HG02884 (cell line): Measurements from ENCODE around the gene CREBBP.

Experiments
- ATAC-seq: cut with Tn5 transposase; IDR thresholded peaks from one replicate; pipeline ENCODE4 v1.9.1; 2021; ENCODE audit warnings: mild to moderate bottlenecking, moderate library complexity; ENCODE audit not compliant: unreplicated experiment

Gene CREBBP

DNA sequence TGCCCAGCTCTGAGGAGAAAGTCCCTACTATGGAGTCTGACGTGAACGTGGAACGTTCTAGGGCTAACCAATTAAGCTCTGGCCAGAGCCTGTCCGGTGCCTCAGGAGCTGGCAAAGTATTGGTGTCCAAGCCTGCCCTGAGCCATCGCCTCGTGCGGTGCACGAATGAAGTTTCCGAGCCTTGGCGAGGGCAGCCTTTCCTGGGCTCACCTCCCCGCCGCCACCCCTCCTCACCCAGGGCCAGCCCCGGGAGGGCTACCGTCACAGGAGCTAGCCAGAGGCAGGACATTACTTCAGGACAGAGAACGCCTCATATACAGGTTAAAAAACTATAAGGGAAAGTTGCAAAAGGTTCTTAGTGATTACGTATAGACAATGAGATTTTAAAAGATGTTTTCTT, 139.6 kb downstream of the CREBBP start:
- ATAC-seq = no peak

DNA sequence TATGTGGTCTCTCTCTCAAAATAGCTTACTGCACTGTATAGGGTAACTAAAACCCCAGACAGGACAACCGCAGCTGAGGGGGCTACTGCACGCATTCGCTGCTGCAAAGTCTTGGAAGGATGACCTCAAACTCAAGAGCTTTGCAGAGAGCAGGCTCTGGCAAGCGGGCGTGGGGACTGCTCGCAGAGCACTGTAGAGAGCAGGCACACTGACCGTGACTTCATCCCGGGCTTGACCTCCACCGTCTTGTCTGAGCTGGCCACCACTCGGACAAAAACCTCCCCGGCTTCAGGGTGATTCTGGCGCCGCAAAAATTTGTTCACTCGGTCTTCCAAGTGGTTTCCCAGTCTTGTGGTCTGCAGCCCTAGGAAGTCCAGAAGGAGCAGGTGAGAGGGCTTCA, 140.3 kb downstream of the CREBBP start:
- ATAC-seq = no peak

DNA sequence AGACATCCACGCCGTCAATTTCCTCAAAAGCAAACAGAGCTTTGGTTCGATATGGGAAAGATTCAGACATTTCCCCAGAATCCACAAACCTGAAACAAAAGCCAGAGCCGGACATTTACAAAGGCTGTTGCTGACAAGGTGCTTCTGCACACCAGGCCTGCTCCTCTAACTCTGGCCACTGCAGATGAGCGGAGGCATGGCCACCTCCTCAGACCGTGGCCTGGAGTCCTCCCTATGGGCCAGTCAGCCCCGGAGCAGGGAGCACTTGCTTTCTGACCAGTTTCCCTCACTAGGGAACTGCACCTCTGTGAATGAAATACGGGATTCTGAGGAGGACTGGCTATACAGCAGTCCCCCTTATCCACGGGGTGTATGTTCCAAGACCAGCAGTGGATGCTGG, 140.9 kb downstream of the CREBBP start:
- no peak for ATAC-seq

DNA sequence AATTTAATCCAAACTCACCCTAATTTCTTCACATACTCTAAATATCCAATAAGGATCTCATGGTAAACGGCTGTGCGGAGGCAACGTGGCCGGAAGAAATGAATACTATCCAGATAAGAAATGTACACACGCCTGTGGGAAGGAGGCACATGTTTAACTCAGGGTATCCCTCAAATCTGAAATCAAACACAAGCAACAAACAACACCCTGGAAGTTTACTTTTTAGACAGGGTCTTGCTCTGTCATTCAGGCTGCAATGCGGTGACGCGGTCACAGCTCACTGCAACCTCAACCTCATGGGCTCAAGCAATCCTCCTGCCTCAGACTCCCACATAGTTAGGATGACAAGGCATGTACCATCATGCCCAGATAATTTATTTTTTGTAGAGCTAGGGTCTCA, 142.0 kb downstream of the CREBBP start:
- no peak for ATAC-seq

DNA sequence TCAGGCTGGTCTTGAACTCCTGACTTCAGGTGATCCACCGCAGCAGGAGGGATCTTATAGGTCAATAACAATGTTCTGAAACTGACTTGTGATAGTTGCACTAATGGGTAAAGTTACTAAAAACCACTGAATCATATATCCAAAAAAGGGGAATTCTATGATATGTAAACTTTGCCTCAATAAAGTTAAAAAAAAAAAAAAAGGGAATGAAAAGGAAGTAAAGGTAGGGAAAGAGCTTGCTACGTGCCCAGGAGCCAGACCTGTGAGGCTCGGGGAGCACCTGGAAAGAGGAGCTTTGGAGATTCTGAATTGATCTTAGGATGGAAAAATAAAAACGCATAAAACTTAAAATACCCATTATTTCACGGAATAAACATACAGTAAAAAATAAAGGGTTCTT, 142.4 kb downstream of the CREBBP start:
- no peak for ATAC-seq

DNA sequence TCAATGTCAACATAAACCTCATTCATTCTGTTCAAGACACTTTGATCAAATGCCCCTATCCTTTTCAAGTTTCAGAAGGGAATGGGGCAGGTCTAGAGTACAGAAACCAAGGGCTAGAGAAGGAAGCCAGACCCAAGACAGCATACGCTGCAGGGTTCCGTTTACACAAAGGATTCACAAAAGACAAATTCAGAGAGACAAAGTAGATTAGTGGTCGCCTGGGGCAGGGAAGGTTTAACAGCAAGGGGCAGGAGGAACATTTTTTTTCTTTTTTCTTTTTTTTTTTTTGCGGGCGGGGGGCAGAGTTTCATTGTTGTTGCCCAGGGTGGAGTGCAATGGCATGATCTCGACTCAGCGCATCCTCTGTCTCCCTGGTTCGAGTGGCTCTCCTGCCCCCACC, 143.3 kb downstream of the CREBBP start:
- ATAC-seq = no peak

DNA sequence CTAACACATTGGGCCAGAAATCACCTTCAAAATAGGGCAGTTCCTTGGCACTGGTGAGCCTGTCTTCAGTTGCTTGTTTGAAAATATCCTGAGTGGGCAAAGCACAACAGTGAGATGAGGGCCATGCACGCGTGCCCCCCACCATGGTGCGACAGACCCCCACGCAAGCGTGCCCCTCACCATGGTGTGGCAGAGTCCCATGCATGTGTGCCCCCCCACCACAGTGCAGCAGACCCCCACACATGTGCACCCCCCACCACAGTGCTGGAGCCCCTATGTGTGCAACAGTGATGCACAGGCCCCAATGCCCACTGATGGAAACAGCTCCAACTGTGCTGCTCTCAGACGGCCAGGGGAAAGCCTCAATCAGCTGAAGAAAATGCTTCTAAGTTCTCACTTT, 144.4 kb downstream of the CREBBP start:
- ATAC-seq = no peak

DNA sequence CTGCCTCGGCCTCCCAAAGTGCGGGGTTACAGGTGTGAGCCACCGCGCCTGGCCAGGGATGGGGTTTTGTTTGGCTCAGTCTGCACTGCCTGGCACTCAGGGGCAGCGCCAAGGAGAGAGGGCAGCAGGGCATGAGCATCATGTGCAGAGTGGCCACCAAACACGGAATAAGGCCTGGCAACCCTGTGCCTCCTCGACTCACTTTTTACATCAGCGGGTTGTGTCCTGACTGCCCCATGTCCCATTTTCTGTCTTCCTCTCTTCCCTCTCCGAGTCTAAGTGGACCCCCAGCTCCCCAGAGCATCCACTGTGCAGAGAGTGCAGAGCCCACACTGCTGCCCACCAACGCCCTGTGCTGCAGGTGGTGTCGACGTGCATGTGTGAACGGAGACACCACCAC, 145.0 kb downstream of the CREBBP start:
- no peak for ATAC-seq

DNA sequence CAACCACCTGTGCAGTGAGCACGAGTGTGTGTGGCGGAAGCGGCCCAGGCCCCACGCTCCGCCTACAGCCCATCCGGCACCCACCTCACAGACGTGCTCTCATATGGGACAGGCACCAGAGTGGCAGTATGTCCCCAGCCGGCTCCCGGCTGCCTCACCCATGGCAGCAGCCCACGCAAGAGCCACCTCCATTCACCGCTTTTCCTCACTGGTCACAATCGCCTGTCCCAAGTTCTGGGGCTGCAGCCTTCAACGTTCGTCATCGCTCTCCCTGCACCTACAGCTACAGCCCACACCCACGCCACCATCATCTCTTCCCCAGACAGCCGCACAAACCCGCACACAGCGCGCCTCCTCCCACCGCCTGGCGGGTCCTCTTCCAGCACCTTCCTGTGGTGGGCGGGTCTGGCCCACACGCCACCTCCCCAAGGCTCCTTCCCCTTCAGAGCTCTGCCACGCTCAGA, 145.7 kb downstream of the CREBBP start:
- ATAC-seq = no peak

DNA sequence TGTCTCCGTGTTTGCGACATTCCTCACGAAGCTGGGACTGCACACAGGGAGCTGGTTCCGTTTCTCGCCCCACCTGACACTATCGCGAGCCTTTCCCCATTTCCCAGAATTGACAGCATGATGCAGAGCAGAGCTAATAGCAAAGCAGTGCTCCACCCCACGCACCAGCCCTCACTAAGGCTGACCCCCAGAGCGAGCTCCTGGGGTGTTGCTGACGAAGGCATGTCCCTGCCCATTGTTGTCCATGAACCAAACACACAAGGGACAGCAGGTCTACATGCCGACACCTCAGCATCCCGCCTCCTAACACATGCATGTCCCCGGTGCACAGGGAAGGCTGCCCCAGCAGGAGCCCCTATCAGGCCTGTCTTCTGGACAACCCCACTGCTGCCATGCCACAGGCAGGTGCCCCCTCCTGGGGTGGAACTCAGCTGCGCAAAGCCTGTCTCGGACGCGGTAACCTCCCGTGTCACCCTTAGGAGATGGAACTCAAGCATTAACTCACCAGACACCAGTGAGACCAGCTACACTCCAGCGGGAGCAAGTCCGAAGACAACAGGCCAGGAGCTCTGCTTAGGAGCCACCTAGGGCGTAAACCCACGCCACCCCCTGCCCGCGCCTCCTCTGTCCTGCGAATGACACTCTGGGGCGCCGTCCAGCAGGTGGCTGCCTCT, 146.3 kb downstream of the CREBBP start:
- ATAC-seq = no peak

DNA sequence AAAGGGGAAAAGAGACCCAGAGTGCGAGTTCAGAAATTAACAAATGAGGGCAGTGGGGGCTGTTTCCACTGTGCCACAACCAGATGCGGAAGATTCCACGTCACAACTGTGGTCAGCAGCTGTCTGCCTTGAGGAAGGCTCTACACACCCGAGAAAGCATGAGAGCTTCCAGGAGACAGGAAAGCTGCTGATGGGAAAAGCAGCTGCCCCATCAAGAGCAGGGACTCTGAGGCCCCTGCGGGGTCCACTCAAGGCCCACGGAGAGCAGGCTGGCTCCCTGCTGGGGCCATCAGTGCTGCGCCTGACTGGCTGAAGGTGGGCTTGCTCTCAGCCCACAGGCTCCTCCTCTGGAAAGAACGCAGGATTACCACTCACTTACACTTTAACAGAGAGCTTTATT, 148.3 kb downstream of the CREBBP start:
- no peak for ATAC-seq

DNA sequence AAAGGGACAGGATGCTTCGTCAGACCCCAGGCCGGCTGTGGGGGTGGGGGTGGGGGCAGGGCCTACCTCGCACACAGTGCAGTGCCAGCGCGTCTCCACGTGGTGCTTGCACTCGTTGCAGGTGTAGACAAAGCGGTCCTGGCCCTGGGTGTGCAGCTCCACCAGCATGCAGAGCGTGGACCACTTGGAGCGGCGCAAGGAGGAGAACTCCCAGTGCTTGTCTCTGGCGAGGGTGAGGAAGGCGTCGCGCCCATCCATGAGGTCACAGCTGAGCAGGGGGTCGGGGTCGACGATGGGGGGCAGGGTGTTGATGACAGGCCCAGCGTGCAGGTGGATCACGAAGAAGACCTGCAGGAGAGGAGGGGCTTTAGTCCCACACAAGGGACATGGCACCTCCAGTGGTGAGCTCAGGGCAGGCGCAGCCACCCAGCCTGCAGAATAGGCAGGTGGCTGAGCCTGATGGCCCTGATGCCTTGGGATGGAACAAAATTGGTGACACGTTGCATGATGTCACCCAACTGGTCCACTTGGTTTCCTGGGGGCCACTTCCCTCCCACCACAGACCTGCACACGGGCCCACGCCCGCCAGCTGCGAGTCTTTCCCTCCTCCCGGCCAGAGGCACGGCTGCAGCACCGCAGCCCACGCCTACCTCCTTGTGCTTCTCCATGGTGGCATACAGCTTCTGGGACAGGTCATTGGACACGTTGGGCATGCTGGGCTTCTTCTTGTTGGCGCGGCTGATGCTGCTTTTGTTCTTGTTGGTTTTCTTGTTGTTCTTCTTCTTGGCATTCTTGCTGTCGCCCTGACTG, 149.2 kb downstream of the CREBBP start:
- ATAC-seq = no peak

DNA sequence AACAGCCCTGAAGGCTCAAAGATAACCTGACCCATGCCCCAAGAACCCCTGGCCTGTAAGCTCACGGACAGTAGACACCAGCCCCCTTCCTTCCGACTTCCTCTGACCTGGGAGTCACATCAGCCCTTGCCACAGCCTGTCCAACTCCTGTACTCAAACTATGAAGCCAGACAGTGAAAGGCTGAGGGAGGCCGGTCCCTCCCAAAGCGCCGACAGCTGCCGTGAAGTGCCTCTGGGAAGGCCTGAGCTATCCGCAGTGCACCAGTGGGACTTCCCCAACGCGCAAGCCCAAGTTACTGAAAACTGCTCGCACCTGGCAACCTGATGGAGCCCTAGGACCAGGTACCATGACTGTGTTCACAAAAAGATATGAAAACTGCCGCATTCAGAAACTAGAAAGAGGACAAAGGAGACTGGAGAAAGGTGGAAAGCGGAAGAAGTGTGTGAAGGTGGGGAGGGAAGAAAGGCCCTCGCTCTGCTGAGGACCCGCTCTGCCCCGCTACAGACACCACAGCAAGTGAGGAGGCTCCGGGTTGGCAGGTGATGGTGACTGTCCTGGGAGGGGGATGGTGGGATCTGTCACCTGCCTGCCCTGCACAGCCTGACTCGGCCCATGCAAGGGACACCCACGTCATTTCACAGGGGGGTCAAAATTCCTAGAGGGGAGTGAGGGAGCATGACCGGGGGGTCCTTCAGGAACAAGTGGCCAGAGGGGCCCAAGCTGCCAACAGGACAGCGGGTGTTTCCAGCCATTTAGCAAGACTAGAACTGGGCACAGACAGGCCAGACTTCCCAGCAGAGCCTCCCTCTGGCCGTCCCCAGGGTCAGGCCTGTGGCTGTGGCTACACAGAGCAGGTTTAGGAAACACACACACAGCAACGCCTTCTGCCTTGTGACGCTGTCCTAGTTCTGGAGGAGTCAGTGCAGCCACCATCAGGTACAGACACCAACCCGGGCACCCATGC, 150.1 kb downstream of the CREBBP start:
- ATAC-seq = no peak

DNA sequence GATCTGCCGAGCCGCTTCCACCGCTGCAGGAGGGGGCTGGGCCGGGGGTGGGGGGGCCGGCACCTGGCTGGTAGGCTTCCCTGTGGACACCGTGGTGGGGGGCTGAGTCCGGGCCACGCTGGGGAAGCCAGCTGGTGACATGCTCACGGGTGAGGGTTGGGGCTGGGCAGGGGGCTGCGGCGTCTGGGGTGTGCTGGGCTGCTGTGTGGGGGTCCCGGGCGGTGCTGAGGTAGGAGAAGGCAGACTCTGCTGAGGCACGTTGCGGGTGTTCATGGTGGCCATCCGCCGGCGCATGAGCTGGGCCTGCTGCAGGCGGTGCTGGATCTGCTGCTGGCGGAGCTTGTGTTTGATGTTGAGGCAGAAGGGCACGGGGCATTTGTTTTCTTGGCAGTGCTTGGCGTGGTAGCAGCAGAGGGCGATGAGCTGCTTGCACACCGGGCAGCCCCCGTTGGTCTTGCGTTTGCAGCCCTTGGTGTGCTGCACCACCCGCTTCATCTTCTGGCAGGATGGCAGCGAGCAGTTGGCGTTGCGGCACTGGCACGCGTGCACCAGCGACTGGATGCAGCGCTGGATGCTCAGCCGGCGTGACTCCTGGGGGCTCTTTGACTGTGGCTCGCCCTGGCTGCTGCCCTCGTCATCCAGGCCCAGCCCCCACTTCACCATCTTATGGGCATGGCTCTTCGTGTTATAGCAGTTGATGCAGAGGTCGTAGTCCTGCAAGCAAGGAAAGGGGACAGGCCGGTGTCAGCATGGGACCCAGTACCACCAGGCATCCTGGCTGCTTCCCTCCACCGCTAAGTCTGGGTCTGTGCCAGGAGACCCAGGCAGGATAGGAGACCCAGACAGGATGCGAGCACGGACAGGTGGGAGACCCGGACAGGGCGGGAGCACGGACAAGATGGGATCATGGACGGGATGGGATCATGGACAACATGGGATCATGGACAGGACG, 151.1 kb downstream of the CREBBP start:
- no peak for ATAC-seq

DNA sequence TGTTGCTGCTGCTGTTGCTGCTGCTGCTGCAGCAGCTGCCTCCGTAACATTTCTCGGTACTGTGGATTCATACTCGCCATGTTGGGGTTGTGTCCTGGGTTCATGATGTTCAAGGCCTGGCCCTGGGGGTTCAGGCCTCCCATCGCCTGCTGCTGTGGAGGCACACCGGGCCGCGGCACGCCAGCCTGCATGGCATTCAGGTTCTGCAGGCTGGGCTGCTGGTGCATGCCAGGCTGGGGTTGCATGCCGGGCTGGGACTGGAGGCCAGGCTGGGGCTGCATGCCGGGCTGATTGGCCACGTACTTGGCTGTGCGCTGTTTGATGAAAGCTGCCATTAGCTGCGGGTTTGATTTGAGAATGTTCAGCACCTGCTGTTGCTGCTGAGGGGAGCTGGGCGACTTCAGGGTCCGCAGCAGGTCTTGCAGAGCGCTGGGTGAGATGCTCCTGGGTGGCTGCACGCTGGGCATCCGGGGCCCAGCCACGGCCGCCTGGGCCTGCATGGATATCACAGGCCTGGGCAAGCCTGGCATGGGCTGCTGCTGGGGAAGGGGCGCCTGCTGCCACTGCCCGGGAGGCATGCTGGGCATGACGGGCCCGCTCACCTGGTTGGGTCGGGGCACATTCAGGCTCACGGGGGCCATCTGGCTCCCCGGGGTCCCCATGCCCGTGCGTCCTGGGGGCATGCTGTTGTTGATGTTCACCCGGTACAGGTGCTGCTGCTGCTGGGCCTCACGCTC, 151.9 kb downstream of the CREBBP start:
- ATAC-seq = no peak

DNA sequence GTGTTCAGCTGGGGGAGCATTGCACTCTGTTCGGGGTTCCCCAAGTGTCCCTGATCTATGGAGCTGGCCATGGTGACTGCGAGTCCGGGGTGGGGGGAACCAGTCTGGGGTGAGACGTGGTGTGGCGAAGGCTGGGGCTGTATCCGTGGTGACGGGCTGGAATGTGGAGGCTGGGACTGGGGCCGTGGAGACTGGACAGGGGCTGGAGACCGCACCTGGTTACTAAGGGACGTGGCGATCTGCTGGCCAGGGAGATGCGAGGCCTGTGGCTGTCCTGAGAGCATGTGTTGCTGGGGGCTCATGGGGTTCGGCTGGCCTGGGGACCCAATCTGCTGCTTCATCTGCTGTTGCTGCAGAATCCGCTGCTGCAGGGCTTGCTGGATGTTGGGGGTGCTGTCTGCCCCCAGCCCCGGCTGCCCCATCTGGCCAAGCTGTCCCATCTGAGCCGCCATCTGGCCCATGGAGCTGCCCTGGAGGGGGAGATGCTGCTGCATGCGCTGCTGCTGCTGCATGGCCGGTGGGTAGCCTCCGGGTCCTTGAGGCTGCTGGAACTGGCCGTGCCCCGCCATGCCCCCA, 152.6 kb downstream of the CREBBP start:
- ATAC-seq = no peak

DNA sequence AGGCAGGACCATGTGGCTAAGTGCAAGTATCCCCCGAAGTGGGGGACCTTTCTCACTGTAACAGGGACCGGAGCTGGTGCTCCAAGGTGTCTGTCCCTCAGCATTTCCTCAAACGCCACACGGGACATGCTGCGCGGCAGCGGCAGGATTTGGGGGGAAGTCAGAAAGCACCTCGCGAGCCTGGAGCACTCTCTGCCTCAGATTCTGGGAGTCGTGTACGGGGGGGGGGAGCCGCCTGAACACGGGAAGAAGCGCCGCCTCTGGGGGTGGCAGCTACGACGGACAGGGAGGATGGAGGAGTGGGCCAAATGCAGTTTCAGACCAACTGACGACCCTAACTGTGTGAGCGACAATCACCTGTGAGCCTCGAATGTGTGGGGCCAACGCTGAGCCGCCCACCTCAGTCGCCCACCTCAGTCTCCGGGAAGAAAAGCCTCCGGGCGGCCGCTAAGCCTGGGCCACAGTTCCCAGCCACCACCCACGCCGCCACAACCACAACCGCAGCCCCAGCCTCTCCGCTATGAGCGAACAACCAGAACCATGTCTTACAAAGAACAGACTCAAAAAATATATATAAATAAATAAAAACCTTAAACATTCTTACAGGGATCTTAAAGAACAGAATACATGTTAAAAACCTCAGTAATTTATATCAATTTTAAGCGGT, 154.4 kb downstream of the CREBBP start:
- no peak for ATAC-seq

DNA sequence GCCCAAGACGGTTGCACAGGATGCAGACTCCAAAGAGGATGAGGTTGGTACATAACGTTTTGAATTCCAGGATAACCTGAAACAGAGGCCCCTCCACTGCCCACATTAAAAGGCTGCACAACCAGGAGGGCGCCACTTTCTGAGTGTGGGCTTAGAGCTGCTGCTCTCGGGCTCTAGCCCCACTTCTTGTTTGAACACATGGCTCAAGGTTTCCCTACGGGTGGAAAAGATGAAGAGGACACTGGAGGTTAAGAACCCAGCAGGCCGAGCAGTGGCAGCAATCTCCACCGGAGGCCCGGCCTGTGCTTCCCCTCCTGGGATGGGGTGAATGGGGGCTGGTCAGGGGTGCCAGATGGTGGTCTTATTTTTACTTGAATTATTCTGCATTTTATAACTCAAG, 155.2 kb downstream of the CREBBP start:
- no peak for ATAC-seq

DNA sequence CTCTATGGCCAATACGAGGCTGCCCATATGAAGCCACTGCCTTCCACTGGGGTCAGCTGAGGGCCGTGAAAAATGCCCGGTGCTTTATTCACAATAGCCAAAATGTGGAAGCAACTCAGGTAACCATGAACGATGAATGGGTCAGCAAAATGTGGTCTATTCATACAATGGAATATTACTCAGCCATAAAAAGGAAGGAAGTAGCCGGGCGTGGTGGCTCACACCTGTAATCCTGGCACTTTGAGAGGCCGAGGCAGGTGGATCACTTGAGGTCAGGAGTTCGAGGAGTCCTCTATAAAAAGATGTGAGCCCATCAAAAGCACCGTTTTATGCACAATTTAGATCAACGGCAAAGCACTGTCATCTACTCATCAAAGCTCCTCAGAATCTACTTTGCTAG, 158.0 kb downstream of the CREBBP start:
- ATAC-seq = no peak
